Retinal pigment epithelial cell (primary cell): ENCODE measurements around the gene KLHL1.

Experiments used
- DNase-seq: peaks from one replicate; pipeline ENCODE4 v3.0.0-alpha.2; 2010; ENCODE audit warnings: low read depth
- H3K4me3 ChIP-seq: 2 replicates; pipeline ENCODE4 v1.5.1; 2011; ENCODE audit warnings: mild to moderate bottlenecking, low read length, control low read depth, moderate library complexity
- TF ChIP-seq, protein P1 (sequence below): conservative IDR thresholded peaks from 2 replicates; pipeline ENCODE4 v1.5.1; 2011; ENCODE audit warnings: low read depth, low read length, control low read depth, inconsistent platforms

The KLHL1 gene

DNA sequence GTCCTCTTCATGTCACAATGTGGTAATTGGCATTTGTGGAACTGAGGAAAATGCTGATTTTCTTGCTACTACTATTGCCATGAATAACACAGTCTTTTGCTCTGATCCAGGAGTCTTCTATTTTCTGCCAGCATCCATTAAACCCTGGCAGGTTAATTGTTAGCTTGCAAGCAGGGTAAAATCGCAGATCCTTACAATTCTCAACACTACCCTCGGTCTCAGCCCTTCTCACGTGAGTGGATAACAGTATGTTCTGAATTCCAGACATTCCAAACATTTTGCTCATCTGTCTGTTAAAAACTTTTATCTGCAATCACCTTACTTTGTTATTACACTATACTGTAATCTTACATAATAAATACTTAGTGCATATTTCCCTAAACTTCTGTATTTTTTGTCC is 251.9 kb downstream of the KLHL1 start:
- DNase-seq, result peak; percentile 62
- TF ChIP-seq, protein P1, sequence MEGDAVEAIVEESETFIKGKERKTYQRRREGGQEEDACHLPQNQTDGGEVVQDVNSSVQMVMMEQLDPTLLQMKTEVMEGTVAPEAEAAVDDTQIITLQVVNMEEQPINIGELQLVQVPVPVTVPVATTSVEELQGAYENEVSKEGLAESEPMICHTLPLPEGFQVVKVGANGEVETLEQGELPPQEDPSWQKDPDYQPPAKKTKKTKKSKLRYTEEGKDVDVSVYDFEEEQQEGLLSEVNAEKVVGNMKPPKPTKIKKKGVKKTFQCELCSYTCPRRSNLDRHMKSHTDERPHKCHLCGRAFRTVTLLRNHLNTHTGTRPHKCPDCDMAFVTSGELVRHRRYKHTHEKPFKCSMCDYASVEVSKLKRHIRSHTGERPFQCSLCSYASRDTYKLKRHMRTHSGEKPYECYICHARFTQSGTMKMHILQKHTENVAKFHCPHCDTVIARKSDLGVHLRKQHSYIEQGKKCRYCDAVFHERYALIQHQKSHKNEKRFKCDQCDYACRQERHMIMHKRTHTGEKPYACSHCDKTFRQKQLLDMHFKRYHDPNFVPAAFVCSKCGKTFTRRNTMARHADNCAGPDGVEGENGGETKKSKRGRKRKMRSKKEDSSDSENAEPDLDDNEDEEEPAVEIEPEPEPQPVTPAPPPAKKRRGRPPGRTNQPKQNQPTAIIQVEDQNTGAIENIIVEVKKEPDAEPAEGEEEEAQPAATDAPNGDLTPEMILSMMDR, result no peak
- no peak overlapping the region for H3K4me3 ChIP-seq

DNA sequence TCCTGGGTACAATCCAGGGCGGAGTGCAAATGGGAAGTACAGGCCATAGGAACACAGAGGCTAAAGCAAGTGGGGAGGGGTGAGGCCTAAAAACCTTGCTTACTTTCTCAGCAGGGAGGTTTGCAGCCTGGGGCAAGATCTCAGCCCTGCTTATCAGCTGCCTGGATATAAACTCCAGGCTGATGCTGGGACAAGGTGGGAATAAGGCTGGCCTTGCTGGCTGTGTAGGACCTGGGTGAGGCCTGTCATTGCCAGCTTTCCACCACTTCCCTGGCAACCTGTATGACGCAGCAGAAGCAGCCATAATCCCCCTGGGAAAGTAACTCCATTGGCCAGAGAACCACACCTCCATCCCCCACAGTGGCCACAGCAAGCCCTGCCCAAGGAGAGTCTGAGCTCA is 279.7 kb downstream of the KLHL1 start:
- H3K4me3 ChIP-seq, result no peak overlapping the region
- TF ChIP-seq, protein P1, result no peak
- DNase-seq, result no peak

DNA sequence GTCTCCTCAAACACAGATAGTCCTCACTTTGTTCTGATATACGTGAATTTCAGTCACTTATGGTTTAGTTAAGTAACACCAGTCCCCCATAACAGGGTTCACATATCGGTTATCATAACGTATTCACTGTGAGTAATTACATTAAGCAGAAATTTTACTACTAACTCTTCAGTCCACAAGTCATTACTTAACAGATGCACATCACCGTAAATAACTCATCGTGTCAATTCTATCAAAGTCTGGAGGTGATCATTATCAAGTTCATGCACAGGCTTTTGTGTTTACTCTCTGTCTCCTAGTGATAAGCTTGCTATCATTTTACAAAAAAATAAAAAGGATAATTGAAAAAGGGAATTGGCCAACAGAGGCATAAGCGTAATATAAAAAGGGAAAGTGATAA is 288.1 kb downstream of the KLHL1 start:
- H3K4me3 ChIP-seq, result no peak overlapping the region
- no peak for DNase-seq
- TF ChIP-seq, protein P1, result no peak

DNA sequence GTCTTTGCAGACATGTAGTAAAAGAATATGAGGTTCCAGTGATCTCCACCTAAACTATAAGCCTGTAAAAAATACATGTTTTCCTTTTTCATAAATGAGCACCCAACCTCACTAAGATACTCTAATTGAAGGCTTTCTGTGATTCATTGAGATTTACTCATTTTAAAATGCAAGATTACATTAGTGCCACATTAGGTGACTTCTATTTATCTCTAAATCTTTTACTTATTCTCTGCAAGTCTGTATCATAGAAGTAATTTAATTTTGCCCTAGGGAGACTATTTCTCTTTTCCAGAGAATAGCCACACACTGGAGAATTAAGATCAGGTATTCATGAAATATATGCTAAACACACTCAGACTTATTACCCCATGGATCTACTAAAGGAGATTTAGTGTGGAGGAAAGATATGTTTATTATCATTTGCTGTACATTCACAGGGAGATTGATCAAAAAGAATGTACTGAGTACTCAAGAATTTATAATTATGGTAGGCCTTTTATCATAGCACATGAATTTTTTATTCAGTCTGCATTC is 290.9 kb downstream of the KLHL1 start:
- DNase-seq, result no peak
- TF ChIP-seq, protein P1, result no peak
- H3K4me3 ChIP-seq, result no peak overlapping the region

DNA sequence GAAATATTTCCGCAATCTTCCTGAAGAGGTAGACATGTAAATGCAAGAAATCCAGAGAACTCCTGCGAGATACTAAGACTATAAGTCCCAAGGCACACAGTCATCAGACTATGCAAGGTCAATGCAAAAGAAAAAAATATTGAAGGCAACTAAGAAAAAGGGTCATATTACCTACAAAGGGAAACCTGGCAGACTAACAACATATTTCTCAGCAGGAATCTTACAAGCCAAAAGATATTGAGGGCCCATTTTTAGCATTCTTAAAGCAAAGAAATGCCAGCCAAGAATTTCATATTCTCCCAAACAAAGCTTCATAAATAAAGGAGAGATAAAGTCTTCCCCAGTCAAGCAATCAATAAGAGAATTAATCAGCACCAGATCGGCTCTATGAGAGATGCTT is 299.1 kb downstream of the KLHL1 start:
- no peak overlapping the region for H3K4me3 ChIP-seq
- no peak for DNase-seq
- TF ChIP-seq, protein P1, result no peak

DNA sequence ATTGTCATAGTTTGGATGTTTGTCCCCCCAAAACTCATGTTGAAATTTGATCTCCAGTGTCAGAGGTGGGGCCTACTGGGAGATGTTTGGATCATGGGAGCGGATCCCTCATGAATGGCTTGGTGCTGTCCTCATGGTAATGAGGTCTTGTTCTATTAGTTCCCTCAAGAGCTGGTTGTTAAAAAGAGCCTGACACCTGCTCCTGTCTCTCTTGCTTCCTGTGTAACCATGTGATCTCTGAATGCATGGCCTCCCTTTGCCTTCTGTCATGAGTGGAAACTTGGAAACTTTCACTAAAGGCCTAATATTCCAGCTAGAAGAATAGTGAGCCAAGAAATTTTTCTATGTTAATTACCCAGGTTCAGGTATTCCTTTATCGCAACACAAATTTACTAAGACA is 312.0 kb downstream of the KLHL1 start:
- no peak for DNase-seq
- TF ChIP-seq, protein P1, result no peak
- no peak overlapping the region for H3K4me3 ChIP-seq

DNA sequence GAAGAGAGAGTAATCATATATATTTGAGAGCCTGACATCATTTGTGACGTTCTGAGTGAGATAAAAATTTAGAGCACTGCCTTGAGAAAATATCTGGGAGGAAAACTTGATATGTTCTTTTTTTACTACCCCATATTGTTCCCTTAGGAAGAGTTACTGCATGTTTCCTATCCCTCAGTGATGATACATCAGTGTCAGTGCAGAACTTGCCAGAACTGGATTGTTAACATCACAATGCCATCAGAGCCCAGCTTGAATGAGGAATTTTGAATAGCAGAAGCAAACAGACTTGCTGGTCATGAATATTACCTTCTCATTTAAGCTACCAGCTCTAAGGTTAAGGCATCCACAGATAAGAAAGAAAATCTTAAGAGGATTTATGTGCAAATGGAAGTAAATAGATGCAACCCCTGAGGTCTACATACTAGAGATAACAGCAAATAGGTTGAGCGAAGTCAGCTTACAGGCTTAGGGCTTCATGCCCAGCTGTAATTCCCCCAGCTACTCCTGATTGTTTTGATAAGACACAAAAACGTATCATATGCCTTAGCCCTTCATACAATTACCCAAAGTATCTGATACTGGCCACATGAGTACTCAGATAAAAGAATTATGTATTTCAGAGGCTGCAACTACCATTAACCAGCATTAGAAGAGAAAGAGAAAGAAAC is 314.3 kb downstream of the KLHL1 start:
- H3K4me3 ChIP-seq, result no peak overlapping the region
- DNase-seq, result peak; percentile 29
- TF ChIP-seq, protein P1, result no peak
